Measurements from ENCODE around the gene RRP12. TPM values are rescaled to one million over a fixed set of nuclear protein-coding genes. Genes with fewer than 3 reads are reported as not detected.

Gene RRP12
- total RNA-seq, 1 donor from 2014 or later = 6.1 TPM

DNA sequence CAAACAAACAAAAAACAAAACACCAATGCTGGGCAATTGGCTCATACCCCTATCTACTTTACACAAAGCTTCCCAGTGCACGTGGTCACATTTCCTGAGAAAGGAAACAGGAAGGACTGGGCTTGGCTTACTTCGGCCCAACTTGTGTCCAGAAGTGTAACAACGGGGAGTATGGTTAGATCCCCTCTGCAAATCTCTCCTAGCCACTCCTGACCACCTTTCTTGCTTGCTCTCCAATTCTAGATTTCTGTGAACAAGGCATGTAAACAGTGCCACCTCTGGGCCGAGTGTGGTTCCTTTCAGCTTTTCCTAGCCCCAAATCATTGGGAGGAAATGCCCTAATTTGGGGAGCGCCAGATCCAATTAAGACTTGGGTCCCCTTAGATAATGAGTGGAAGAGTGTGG lies 45.6 kb downstream of the RRP12 start:
- Histone ChIP-seq H3K4me3 (no peak overlapping the region), H4K20me1 (ENCODE audit: low read depth) (no peaks in the 10 kb centered on the region), H3K36me3 (no peaks in the 10 kb centered on the region), H3K4me1 (no peaks in the 10 kb centered on the region), H3K9ac (no peak overlapping the region), H3K27me3 (no peaks in the 10 kb centered on the region), H3K4me2 (no peak overlapping the region), H3K79me2 (ENCODE audit: low read depth) (no peaks in the 10 kb centered on the region), H3K9me3 (ENCODE audit: low read depth) (no peaks in the 10 kb centered on the region), H3K27ac (no peak overlapping the region), H2AFZ (replicated peaks) (no peak overlapping the region), H3F3A (ENCODE audit: low read depth) (no peaks in the 10 kb centered on the region)
- Mint-ChIP-seq H3K27me3 (ENCODE audit: insufficient read depth, low read depth) (peaks cover 3% of the 10 kb centered on the region), H3K9me3 (no peaks in the 10 kb centered on the region), H3K27ac (no peak overlapping the region), H3K36me3 (peaks cover 18% of the 10 kb centered on the region), H3K4me1 (no peaks in the 10 kb centered on the region), H3K4me3 (no peak overlapping the region)
- DNase-seq (ENCODE audit: low spot score) = peak; percentile 64
- TF ChIP-seq CTCF (IDR thresholded peaks at IDR 0.05) (peak; percentile 70), EZH2phosphoT487 (IDR thresholded peaks at IDR 0.05) (no peak)

DNA sequence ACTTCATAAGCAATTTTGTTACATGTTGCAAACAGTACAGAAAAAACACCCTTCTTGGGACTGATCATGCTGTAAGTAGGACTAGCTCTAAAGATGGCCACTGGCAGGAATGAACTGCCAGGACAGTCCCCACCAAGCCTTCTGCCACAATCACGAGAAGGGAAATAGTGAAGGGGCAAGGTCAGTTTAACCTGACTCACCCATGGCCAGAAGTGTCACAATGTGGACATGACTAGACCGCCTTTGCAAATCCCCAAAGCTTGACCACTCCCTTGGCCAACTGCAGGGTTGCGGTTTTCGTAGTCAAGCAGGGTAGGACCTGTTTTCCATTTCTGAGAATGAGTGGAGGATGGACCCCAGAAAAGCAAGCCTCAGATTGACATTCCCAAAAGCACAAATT lies 47.2 kb downstream of the RRP12 start:
- Histone ChIP-seq H3K9me3 (ENCODE audit: low read depth) (no peaks in the 10 kb centered on the region), H4K20me1 (ENCODE audit: low read depth) (no peaks in the 10 kb centered on the region), H2AFZ (replicated peaks) (no peak overlapping the region), H3K4me2 (no peak overlapping the region), H3K27me3 (no peaks in the 10 kb centered on the region), H3K79me2 (ENCODE audit: low read depth) (no peaks in the 10 kb centered on the region), H3K9ac (no peak overlapping the region), H3F3A (ENCODE audit: low read depth) (no peaks in the 10 kb centered on the region), H3K4me1 (no peaks in the 10 kb centered on the region), H3K4me3 (no peak overlapping the region), H3K36me3 (no peaks in the 10 kb centered on the region), H3K27ac (no peak overlapping the region)
- H3K27ac Mint-ChIP-seq = no peak overlapping the region
- peaks cover 12% of the 10 kb centered on the region for H3K36me3 Mint-ChIP-seq
- no peak for DNase-seq (ENCODE audit: low spot score)
- no peak overlapping the region for H3K4me3 Mint-ChIP-seq
- TF ChIP-seq CTCF (IDR thresholded peaks at IDR 0.05) = no peak
- TF ChIP-seq EZH2 (IDR thresholded peaks at IDR 0.05) = no peak
- no peak for TF ChIP-seq EZH2phosphoT487 (IDR thresholded peaks at IDR 0.05)
- H3K27me3 Mint-ChIP-seq (ENCODE audit: insufficient read depth, low read depth) = peaks cover 5% of the 10 kb centered on the region
- H3K4me1 Mint-ChIP-seq = no peaks in the 10 kb centered on the region
- no peaks in the 10 kb centered on the region for H3K9me3 Mint-ChIP-seq

DNA sequence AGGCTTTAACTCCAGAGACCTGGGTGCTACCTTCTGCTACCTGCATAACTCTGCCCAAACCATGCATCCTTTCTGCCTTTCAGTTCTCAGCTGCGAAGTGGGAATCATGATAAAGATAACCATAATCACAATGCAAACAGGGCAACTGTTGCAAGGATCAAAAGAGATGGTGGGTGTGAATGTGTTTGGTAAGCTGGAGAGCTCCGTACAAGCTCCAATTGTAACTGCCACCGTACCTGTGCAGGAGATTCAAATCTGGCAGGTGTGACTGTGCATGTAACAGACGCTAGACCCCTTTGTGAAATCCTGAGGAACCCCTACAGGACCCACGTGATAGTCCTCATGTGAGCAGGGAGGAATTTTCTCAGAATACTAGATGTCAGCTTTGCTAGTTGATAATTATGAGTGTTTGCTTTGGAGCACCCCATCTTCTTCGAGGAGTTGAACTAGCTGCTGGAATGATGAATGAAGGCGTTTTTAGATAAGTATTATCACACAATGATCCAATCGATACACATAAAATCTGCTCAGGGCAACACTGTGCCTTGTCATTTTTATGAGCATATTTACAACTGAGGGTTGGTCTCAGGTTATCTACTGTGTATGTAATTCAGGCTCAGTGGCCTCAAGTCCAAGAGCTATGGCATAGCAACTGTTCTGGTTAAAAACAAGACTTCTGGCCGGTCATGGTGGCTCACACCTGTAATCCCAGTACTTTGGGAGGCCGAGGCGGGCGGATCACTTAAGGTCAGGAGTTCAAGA lies 51.2 kb downstream of the RRP12 start:
- H3K27me3 ChIP-seq = no peaks in the 10 kb centered on the region
- H3K27ac Mint-ChIP-seq = no peak overlapping the region

More for the DNA sequence above, 51.2 kb downstream of the RRP12 start:
- Histone ChIP-seq H3K9ac (no peak overlapping the region), H2AFZ (replicated peaks) (no peak overlapping the region), H4K20me1 (ENCODE audit: low read depth) (no peaks in the 10 kb centered on the region), H3F3A (ENCODE audit: low read depth) (no peaks in the 10 kb centered on the region), H3K27ac (no peak overlapping the region), H3K9me3 (ENCODE audit: low read depth) (no peaks in the 10 kb centered on the region), H3K4me1 (no peaks in the 10 kb centered on the region), H3K36me3 (no peaks in the 10 kb centered on the region), H3K4me2 (no peak overlapping the region), H3K4me3 (no peak overlapping the region), H3K79me2 (ENCODE audit: low read depth) (no peaks in the 10 kb centered on the region)
- Mint-ChIP-seq H3K4me1 (no peaks in the 10 kb centered on the region), H3K36me3 (no peaks in the 10 kb centered on the region), H3K27me3 (ENCODE audit: insufficient read depth, low read depth) (peaks cover 2% of the 10 kb centered on the region), H3K9me3 (no peaks in the 10 kb centered on the region), H3K4me3 (no peak overlapping the region)
- DNase-seq (ENCODE audit: low spot score) = no peak
- TF ChIP-seq EZH2phosphoT487 (IDR thresholded peaks at IDR 0.05) = no peak
- no peak for TF ChIP-seq CTCF (IDR thresholded peaks at IDR 0.05)
- no peak for TF ChIP-seq EZH2 (IDR thresholded peaks at IDR 0.05)

Measured in neural progenitor cell (in vitro differentiated cells).